Duodenal mucosa (tissue), 2 donors: Measurements from ENCODE around the gene GNAZ.

Source experiments
- H3K27ac ChIP-seq: one replicate; pipeline ENCODE4 v1.7.0; 2013; ENCODE audit warnings: low read depth, low read length
- H3K27me3 ChIP-seq, 2 donors: one replicate each; pipeline ENCODE4 v1.7.0; 2013; ENCODE audit warnings: low read length in 2 of 2, control low read depth in 1 of 2; ENCODE audit not compliant: insufficient read depth in 2 of 2, control insufficient read depth in 1 of 2
- H3K36me3 ChIP-seq, 2 donors: one replicate each; pipeline ENCODE4 v1.7.0; 2013; ENCODE audit warnings: low read length in 2 of 2, control low read depth in 1 of 2; ENCODE audit not compliant: insufficient read depth in 2 of 2, control insufficient read depth in 1 of 2
- H3K4me1 ChIP-seq, 2 donors: one replicate each; pipeline ENCODE4 v1.7.0; 2013; ENCODE audit warnings: low read length in 2 of 2, control low read depth in 1 of 2; ENCODE audit not compliant: insufficient read depth in 2 of 2, control insufficient read depth in 1 of 2
- H3K4me3 ChIP-seq, 2 donors: one replicate each; pipeline ENCODE4 v1.7.0; 2013; ENCODE audit warnings: low read length in 2 of 2, low read depth in 1 of 2
- H3K9ac ChIP-seq, 2 donors: one replicate each; pipeline ENCODE4 v1.7.0; 2013; ENCODE audit warnings: low read length in 2 of 2, low read depth in 1 of 2
- H3K9me3 ChIP-seq, 2 donors: one replicate each; pipeline ENCODE4 v1.7.0; 2013; ENCODE audit warnings: low read length in 2 of 2, control low read depth in 1 of 2; ENCODE audit not compliant: control insufficient read depth in 1 of 2

The GNAZ gene

GRCh38 chr22:23115825-23116494 lies 45.6 kb downstream of the GNAZ start:
- H3K9ac ChIP-seq: no peak overlapping the region
- no peak overlapping the region for H3K4me3 ChIP-seq
- no peaks in the 10 kb centered on the region for H3K9me3 ChIP-seq
- H3K27ac ChIP-seq: no peak overlapping the region
- H3K36me3 ChIP-seq: no peaks in the 10 kb centered on the region
- peaks cover 0 to 4% of the 10 kb centered on the region in 2 donors for H3K4me1 ChIP-seq
- H3K27me3 ChIP-seq: no peaks in the 10 kb centered on the region

GRCh38 chr22:23116506-23117263 lies 46.4 kb downstream of the GNAZ start:
- H3K9me3 ChIP-seq: no peaks in the 10 kb centered on the region
- H3K9ac ChIP-seq: no peak overlapping the region
- no peak overlapping the region for H3K4me3 ChIP-seq
- no peak overlapping the region for H3K27ac ChIP-seq
- no peaks in the 10 kb centered on the region for H3K36me3 ChIP-seq
- H3K4me1 ChIP-seq: peaks cover 0 to 4% of the 10 kb centered on the region in 2 donors
- H3K27me3 ChIP-seq: no peaks in the 10 kb centered on the region

GRCh38 chr22:23117275-23117674 lies 47.0 kb downstream of the GNAZ start:
- no peaks in the 10 kb centered on the region for H3K9me3 ChIP-seq
- no peak overlapping the region for H3K27ac ChIP-seq
- peaks cover 0 to 4% of the 10 kb centered on the region in 2 donors for H3K4me1 ChIP-seq
- no peak overlapping the region for H3K4me3 ChIP-seq
- no peaks in the 10 kb centered on the region for H3K27me3 ChIP-seq
- H3K36me3 ChIP-seq: no peaks in the 10 kb centered on the region
- no peak overlapping the region for H3K9ac ChIP-seq

GRCh38 chr22:23117891-23118646 lies 47.8 kb downstream of the GNAZ start:
- Histone ChIP-seq H3K36me3 (no peaks in the 10 kb centered on the region), H3K27me3 (no peaks in the 10 kb centered on the region), H3K9me3 (no peaks in the 10 kb centered on the region), H3K27ac (no peak overlapping the region), H3K4me1 (peaks cover 0 to 2% of the 10 kb centered on the region in 2 donors), H3K9ac (no peak overlapping the region), H3K4me3 (no peak overlapping the region)

- H3K9me3 ChIP-seq: no peaks in the 10 kb centered on the region
- H3K27me3 ChIP-seq: no peaks in the 10 kb centered on the region
- H3K4me3 ChIP-seq: no peak overlapping the region
- no peaks in the 10 kb centered on the region for H3K36me3 ChIP-seq
- no peak overlapping the region for H3K9ac ChIP-seq
- H3K4me1 ChIP-seq: no peaks in the 10 kb centered on the region
- no peak overlapping the region for H3K27ac ChIP-seq
Measured at GRCh38 chr22:23118647-23119493, 48.6 kb downstream of the GNAZ start.

GRCh38 chr22:23119494-23120414 lies 49.4 kb downstream of the GNAZ start:
- Histone ChIP-seq H3K9me3 (no peaks in the 10 kb centered on the region), H3K36me3 (no peaks in the 10 kb centered on the region), H3K4me1 (no peaks in the 10 kb centered on the region), H3K27ac (no peak overlapping the region), H3K27me3 (no peaks in the 10 kb centered on the region), H3K4me3 (no peak overlapping the region), H3K9ac (no peak overlapping the region)

GRCh38 chr22:23120415-23120899 lies 50.1 kb downstream of the GNAZ start:
- Histone ChIP-seq H3K9ac (no peak overlapping the region), H3K27ac (no peak overlapping the region), H3K36me3 (no peaks in the 10 kb centered on the region), H3K9me3 (no peaks in the 10 kb centered on the region), H3K4me1 (no peaks in the 10 kb centered on the region), H3K4me3 (no peak overlapping the region), H3K27me3 (no peaks in the 10 kb centered on the region)

- Histone ChIP-seq H3K4me1 (no peaks in the 10 kb centered on the region), H3K36me3 (no peaks in the 10 kb centered on the region), H3K9ac (no peak overlapping the region), H3K27me3 (no peaks in the 10 kb centered on the region), H3K9me3 (no peaks in the 10 kb centered on the region), H3K4me3 (no peak overlapping the region), H3K27ac (no peak overlapping the region)
Measured at GRCh38 chr22:23121000-23121421, 50.7 kb downstream of the GNAZ start.

GRCh38 chr22:23121424-23121823 lies 51.1 kb downstream of the GNAZ start:
- H3K27ac ChIP-seq: no peak overlapping the region
- H3K36me3 ChIP-seq: no peaks in the 10 kb centered on the region
- H3K9ac ChIP-seq: no peak overlapping the region

More at GRCh38 chr22:23121424-23121823, 51.1 kb downstream of the GNAZ start:
- H3K9me3 ChIP-seq: no peaks in the 10 kb centered on the region
- no peaks in the 10 kb centered on the region for H3K4me1 ChIP-seq
- H3K27me3 ChIP-seq: no peaks in the 10 kb centered on the region
- no peak overlapping the region for H3K4me3 ChIP-seq
